H1 (cell line): ENCODE data around the gene ALDH3B1.

Experiments used
- BRCA1 ChIP-seq: IDR thresholded peaks from 2 replicates; pipeline ENCODE4 v1.6.1; 2012; ENCODE audit warnings: low read depth, low read length, improper control_type of control experiment
- GABPA ChIP-seq: IDR thresholded peaks from 2 replicates; pipeline ENCODE4 v1.6.1; 2011; ENCODE audit warnings: mild to moderate bottlenecking, low read length, moderate library complexity, borderline replicate concordance; ENCODE audit not compliant: insufficient read depth
- HDAC2 ChIP-seq, 2 experiments: fragments of 300-600 bp in 1 of 2; sonication (generic) in 1 of 2; IDR thresholded peaks; 2 replicates each; pipeline ENCODE4 v1.6.1; 2011 to 2012; ENCODE audit warnings: low read depth in 2 of 2, low read length in 2 of 2, mild to moderate bottlenecking in 2 of 2, moderate library complexity in 2 of 2, borderline replicate concordance in 1 of 2, inconsistent platforms in 1 of 2
- KDM1A ChIP-seq: fragments of 200-600, 300-600 bp; sonication (generic); IDR thresholded peaks from 2 replicates; pipeline ENCODE4 v1.7.1; 2016; ENCODE audit warnings: mild to moderate bottlenecking, low read length, borderline replicate concordance
- POLR2A ChIP-seq, 2 experiments: IDR thresholded peaks; 1 replicate in 1 of 2; 2 replicates in 1 of 2; pipeline ENCODE4 v1.6.1; 2011; ENCODE audit warnings: low read depth in 2 of 2, low read length in 2 of 2, mild to moderate bottlenecking in 2 of 2; ENCODE audit errors: control extremely low read depth in 1 of 2
- RNF2 ChIP-seq: fragments of 200-900, 300-1000 bp; sonication (generic); IDR thresholded peaks from 2 replicates; pipeline ENCODE4 v1.7.1; 2016; ENCODE audit warnings: borderline replicate concordance, low read depth, mild to moderate bottlenecking, antibody characterized with exemption, low read length; ENCODE audit not compliant: poor library complexity, severe bottlenecking; ENCODE audit errors: missing control alignments
- SIN3A ChIP-seq, 2 experiments: IDR thresholded peaks in 1 of 2; conservative IDR thresholded peaks in 1 of 2; 2 replicates each; pipeline ENCODE4 v1.6.1; 2011 to 2012; ENCODE audit warnings: low read length in 2 of 2, improper control_type of control experiment in 1 of 2, low read depth in 1 of 2, mild to moderate bottlenecking in 1 of 2
- ZNF274 ChIP-seq: IDR thresholded peaks from 2 replicates; pipeline ENCODE4 v1.7.0; 2012; ENCODE audit warnings: low read length, borderline replicate concordance; ENCODE audit errors: extremely low read depth
- TF ChIP-seq, protein P1 (sequence below): fragments of 300-600 bp; sonication (generic); IDR thresholded peaks from 2 replicates; pipeline ENCODE4 v1.7.1; 2012; ENCODE audit warnings: low read length, moderate library complexity, mild to moderate bottlenecking, inconsistent platforms; ENCODE audit not compliant: insufficient replicate concordance
- TF ChIP-seq, protein P2 (sequence below): IDR thresholded peaks from 2 replicates; pipeline ENCODE4 v1.6.1; 2011; ENCODE audit warnings: low read length, improper control_type of control experiment

DNA sequence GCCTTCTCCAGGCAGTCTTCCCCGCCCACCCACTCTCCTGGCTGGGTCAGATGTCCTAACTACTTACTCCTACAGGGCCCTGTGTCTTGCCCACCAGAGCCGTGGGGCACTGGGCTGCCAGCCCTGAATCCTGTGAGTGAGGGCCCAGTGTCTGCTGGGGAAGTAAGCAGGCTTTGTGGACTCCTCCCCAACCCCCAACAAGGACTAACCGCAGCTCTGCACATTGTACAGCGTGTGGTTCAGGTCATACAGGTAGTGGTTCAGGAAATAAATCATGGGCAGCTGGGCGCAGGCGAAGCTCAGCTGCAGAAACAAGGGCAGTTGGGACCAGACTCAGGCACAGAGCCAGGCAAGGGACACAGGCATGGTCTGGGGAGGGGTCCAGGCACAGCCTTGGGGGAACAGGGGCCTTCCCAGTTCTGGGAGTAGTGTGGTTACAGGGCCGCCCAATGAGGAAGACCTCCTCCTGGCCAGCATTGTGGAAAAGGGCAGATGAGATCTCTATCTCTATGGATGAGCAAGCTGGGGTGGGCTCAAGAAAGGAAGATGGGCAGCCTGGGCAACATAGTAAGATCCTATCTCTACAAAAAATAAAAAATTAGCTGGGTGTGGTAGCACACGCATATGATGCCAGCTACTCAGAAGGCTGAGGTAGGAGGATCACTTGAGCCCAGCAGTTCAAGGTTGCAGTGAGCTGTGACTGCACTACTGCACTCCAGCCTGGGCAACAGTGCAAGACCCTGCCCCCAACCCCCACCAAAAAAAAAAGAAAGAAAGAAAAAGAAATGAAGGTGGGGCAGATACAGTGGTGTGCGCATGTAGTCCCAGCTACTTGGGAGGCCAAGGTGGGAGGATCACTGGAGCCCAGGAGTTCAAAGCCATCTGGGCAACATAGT is 11.7 kb upstream of the ALDH3B1 start:
- TF ChIP-seq, protein P1, sequence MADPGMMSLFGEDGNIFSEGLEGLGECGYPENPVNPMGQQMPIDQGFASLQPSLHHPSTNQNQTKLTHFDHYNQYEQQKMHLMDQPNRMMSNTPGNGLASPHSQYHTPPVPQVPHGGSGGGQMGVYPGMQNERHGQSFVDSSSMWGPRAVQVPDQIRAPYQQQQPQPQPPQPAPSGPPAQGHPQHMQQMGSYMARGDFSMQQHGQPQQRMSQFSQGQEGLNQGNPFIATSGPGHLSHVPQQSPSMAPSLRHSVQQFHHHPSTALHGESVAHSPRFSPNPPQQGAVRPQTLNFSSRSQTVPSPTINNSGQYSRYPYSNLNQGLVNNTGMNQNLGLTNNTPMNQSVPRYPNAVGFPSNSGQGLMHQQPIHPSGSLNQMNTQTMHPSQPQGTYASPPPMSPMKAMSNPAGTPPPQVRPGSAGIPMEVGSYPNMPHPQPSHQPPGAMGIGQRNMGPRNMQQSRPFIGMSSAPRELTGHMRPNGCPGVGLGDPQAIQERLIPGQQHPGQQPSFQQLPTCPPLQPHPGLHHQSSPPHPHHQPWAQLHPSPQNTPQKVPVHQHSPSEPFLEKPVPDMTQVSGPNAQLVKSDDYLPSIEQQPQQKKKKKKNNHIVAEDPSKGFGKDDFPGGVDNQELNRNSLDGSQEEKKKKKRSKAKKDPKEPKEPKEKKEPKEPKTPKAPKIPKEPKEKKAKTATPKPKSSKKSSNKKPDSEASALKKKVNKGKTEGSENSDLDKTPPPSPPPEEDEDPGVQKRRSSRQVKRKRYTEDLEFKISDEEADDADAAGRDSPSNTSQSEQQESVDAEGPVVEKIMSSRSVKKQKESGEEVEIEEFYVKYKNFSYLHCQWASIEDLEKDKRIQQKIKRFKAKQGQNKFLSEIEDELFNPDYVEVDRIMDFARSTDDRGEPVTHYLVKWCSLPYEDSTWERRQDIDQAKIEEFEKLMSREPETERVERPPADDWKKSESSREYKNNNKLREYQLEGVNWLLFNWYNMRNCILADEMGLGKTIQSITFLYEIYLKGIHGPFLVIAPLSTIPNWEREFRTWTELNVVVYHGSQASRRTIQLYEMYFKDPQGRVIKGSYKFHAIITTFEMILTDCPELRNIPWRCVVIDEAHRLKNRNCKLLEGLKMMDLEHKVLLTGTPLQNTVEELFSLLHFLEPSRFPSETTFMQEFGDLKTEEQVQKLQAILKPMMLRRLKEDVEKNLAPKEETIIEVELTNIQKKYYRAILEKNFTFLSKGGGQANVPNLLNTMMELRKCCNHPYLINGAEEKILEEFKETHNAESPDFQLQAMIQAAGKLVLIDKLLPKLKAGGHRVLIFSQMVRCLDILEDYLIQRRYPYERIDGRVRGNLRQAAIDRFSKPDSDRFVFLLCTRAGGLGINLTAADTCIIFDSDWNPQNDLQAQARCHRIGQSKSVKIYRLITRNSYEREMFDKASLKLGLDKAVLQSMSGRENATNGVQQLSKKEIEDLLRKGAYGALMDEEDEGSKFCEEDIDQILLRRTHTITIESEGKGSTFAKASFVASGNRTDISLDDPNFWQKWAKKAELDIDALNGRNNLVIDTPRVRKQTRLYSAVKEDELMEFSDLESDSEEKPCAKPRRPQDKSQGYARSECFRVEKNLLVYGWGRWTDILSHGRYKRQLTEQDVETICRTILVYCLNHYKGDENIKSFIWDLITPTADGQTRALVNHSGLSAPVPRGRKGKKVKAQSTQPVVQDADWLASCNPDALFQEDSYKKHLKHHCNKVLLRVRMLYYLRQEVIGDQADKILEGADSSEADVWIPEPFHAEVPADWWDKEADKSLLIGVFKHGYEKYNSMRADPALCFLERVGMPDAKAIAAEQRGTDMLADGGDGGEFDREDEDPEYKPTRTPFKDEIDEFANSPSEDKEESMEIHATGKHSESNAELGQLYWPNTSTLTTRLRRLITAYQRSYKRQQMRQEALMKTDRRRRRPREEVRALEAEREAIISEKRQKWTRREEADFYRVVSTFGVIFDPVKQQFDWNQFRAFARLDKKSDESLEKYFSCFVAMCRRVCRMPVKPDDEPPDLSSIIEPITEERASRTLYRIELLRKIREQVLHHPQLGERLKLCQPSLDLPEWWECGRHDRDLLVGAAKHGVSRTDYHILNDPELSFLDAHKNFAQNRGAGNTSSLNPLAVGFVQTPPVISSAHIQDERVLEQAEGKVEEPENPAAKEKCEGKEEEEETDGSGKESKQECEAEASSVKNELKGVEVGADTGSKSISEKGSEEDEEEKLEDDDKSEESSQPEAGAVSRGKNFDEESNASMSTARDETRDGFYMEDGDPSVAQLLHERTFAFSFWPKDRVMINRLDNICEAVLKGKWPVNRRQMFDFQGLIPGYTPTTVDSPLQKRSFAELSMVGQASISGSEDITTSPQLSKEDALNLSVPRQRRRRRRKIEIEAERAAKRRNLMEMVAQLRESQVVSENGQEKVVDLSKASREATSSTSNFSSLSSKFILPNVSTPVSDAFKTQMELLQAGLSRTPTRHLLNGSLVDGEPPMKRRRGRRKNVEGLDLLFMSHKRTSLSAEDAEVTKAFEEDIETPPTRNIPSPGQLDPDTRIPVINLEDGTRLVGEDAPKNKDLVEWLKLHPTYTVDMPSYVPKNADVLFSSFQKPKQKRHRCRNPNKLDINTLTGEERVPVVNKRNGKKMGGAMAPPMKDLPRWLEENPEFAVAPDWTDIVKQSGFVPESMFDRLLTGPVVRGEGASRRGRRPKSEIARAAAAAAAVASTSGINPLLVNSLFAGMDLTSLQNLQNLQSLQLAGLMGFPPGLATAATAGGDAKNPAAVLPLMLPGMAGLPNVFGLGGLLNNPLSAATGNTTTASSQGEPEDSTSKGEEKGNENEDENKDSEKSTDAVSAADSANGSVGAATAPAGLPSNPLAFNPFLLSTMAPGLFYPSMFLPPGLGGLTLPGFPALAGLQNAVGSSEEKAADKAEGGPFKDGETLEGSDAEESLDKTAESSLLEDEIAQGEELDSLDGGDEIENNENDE = no peak
- TF ChIP-seq, protein P2, sequence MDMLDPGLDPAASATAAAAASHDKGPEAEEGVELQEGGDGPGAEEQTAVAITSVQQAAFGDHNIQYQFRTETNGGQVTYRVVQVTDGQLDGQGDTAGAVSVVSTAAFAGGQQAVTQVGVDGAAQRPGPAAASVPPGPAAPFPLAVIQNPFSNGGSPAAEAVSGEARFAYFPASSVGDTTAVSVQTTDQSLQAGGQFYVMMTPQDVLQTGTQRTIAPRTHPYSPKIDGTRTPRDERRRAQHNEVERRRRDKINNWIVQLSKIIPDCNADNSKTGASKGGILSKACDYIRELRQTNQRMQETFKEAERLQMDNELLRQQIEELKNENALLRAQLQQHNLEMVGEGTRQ = no peak
- TF ChIP-seq KDM1A = no peak
- TF ChIP-seq ZNF274 = no peak
- no peak for TF ChIP-seq POLR2A (IDR thresholded peaks at IDR 0.05; ENCODE audit: control extremely low read depth in 1 of 2, low read depth in 2 of 2, low read length in 2 of 2)
- TF ChIP-seq RNF2 = no peak
- TF ChIP-seq SIN3A (conservative IDR thresholded peaks at IDR 0.05 in 1 of 2, IDR thresholded peaks at IDR 0.05 in 1 of 2; ENCODE audit: low read depth in 1 of 2, low read length in 2 of 2) = no peak
- no peak for TF ChIP-seq GABPA
- no peak for TF ChIP-seq BRCA1
- TF ChIP-seq HDAC2 (IDR thresholded peaks at IDR 0.05; ENCODE audit: borderline replicate concordance in 1 of 2, low read depth in 2 of 2, low read length in 2 of 2) = no peak
